ENCODE measurements around the gene AP2B1.

The AP2B1 gene

DNA sequence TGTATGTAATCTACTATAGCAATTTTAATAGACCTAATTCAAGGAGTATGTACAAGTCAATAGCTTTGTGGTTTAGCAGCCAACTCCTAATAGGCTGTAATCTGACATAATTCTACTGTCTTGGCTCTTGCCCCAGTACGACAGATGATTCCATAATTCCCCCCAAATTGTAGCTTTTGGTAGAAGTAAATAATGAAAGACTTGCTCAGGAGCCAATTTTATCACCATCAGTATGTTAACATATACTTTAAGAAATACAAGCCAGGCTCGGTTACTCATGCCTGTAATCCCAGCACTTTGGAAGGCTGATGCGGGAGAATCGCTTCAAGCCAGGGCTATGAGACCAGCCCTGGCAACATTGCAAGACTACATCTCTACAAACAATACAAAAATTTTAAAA lies 53.9 kb downstream of the AP2B1 start:
- Histone ChIP-seq H3K4me3 (ENCODE audit: insufficient read depth, low read length, poor library complexity, severe bottlenecking) (no peak overlapping the region), H3K79me2 (ENCODE audit: insufficient read depth, low read length) (no peaks in the 10 kb centered on the region), H3K9ac (ENCODE audit: low read length) (no peak overlapping the region), H2AFZ (ENCODE audit: low read depth, low read length, severe bottlenecking) (no peak overlapping the region), H3K9me2 (replicated peaks; ENCODE audit: insufficient read depth, low read length) (no peaks in the 10 kb centered on the region), H3K36me3 (ENCODE audit: low read length) (peaks cover 6% of the 10 kb centered on the region; the same call in 1 of the 2 replicates), H3K27me3 (ENCODE audit: low read length) (no peaks in the 10 kb centered on the region), H3K4me2 (ENCODE audit: low read depth, low read length, poor library complexity, severe bottlenecking) (no peak overlapping the region), H4K20me1 (ENCODE audit: low read depth, low read length) (no peaks in the 10 kb centered on the region), H3K27ac (ENCODE audit: low read depth, low read length) (no peak overlapping the region), H3F3A (ENCODE audit: insufficient read depth) (no peaks in the 10 kb centered on the region), H3K9me3 (ENCODE audit: insufficient read depth, low read length) (no peaks in the 10 kb centered on the region)
- no peak for TF ChIP-seq CTCF (IDR thresholded peaks at IDR 0.05; ENCODE audit: insufficient read depth, low read length, poor library complexity, severe bottlenecking)
- TF ChIP-seq EZH2phosphoT487 (conservative IDR thresholded peaks at IDR 0.05; ENCODE audit: low read length): no peak

GRCh38 chr17:35645923-35646322 lies 58.8 kb downstream of the AP2B1 start:
- Histone ChIP-seq H3K79me2 (ENCODE audit: insufficient read depth, low read length) (no peaks in the 10 kb centered on the region), H3K4me3 (ENCODE audit: insufficient read depth, low read length, poor library complexity, severe bottlenecking) (no peak overlapping the region), H2AFZ (ENCODE audit: low read depth, low read length, severe bottlenecking) (no peak overlapping the region), H3K27me3 (ENCODE audit: low read length) (no peaks in the 10 kb centered on the region), H3K9me3 (ENCODE audit: insufficient read depth, low read length) (no peaks in the 10 kb centered on the region), H3K9me2 (replicated peaks; ENCODE audit: insufficient read depth, low read length) (no peaks in the 10 kb centered on the region), H3F3A (ENCODE audit: insufficient read depth) (no peaks in the 10 kb centered on the region), H3K27ac (ENCODE audit: low read depth, low read length) (no peak overlapping the region), H3K36me3 (ENCODE audit: low read length) (peaks cover 5% of the 10 kb centered on the region; the same call in 1 of the 2 replicates), H3K4me2 (ENCODE audit: low read depth, low read length, poor library complexity, severe bottlenecking) (no peak overlapping the region), H4K20me1 (ENCODE audit: low read depth, low read length) (no peaks in the 10 kb centered on the region), H3K9ac (ENCODE audit: low read length) (no peak overlapping the region)
- no peak for TF ChIP-seq EZH2phosphoT487 (conservative IDR thresholded peaks at IDR 0.05; ENCODE audit: low read length)
- no peak for TF ChIP-seq CTCF (IDR thresholded peaks at IDR 0.05; ENCODE audit: insufficient read depth, low read length, poor library complexity, severe bottlenecking)

GRCh38 chr17:35651467-35651866 lies 64.3 kb downstream of the AP2B1 start:
- Histone ChIP-seq H3K9me3 (ENCODE audit: insufficient read depth, low read length) (no peaks in the 10 kb centered on the region), H3F3A (ENCODE audit: insufficient read depth) (no peaks in the 10 kb centered on the region), H3K79me2 (ENCODE audit: insufficient read depth, low read length) (no peaks in the 10 kb centered on the region), H3K9ac (ENCODE audit: low read length) (no peak overlapping the region), H3K4me2 (ENCODE audit: low read depth, low read length, poor library complexity, severe bottlenecking) (no peak overlapping the region), H3K36me3 (ENCODE audit: low read length) (peaks cover 8% of the 10 kb centered on the region; the same call in 1 of the 2 replicates), H3K27ac (ENCODE audit: low read depth, low read length) (no peak overlapping the region), H2AFZ (ENCODE audit: low read depth, low read length, severe bottlenecking) (no peak overlapping the region), H4K20me1 (ENCODE audit: low read depth, low read length) (no peaks in the 10 kb centered on the region), H3K9me2 (replicated peaks; ENCODE audit: insufficient read depth, low read length) (no peaks in the 10 kb centered on the region), H3K4me3 (ENCODE audit: insufficient read depth, low read length, poor library complexity, severe bottlenecking) (no peak overlapping the region), H3K27me3 (ENCODE audit: low read length) (no peaks in the 10 kb centered on the region)
- no peak for TF ChIP-seq EZH2phosphoT487 (conservative IDR thresholded peaks at IDR 0.05; ENCODE audit: low read length)
- TF ChIP-seq CTCF (IDR thresholded peaks at IDR 0.05; ENCODE audit: insufficient read depth, low read length, poor library complexity, severe bottlenecking): no peak

Measured in SU-DHL-6 (cell line).